KMS-11 (cell line): ENCODE results near the gene INSYN2B.

Experiments used
- H2AFZ ChIP-seq: fragments of 200-600 bp; sonication (generic); 2 replicates; pipeline ENCODE4 v1.6.1; 2016; ENCODE audit warnings: antibody characterized with exemption, mixed run types, low read depth
- H3K27ac ChIP-seq: fragments of 200-600 bp; sonication (generic); 2 replicates; pipeline ENCODE4 v1.6.1; 2016; ENCODE audit warnings: mild to moderate bottlenecking, mixed run types
- H3K27me3 ChIP-seq: fragments of 200-600 bp; sonication (generic); 2 replicates; pipeline ENCODE4 v1.6.1; 2017; ENCODE audit warnings: mild to moderate bottlenecking, low read depth, mixed run types, moderate library complexity; ENCODE audit not compliant: insufficient read depth
- H3K36me3 ChIP-seq: fragments of 200-600 bp; sonication (generic); 2 replicates; pipeline ENCODE4 v1.6.1; 2017; ENCODE audit warnings: mild to moderate bottlenecking, mixed run types; ENCODE audit not compliant: insufficient read depth
- H3K4me1 ChIP-seq: fragments of 200-600 bp; sonication (generic); 2 replicates; pipeline ENCODE4 v1.6.1; 2016; ENCODE audit warnings: mild to moderate bottlenecking, low read depth, mixed run types; ENCODE audit not compliant: poor library complexity, severe bottlenecking
- H3K4me2 ChIP-seq: fragments of 200-600 bp; sonication (generic); 2 replicates; pipeline ENCODE4 v1.7.0; 2016; ENCODE audit warnings: mild to moderate bottlenecking, mixed run types
- H3K4me3 ChIP-seq: fragments of 200-600 bp; sonication (generic); IDR thresholded peaks from 2 replicates; pipeline ENCODE4 v1.6.1; 2017; ENCODE audit warnings: low read depth, low read length, mixed read lengths; ENCODE audit not compliant: insufficient read depth
- H3K79me2 ChIP-seq: fragments of 200-600 bp; sonication (generic); 2 replicates; pipeline ENCODE4 v1.6.1; 2016; ENCODE audit warnings: low read depth, mixed run types; ENCODE audit not compliant: insufficient read depth
- H3K9ac ChIP-seq: fragments of 200-600 bp; sonication (generic); 2 replicates; pipeline ENCODE4 v1.6.1; 2016; ENCODE audit warnings: mild to moderate bottlenecking, mixed run types
- H4K20me1 ChIP-seq: fragments of 200-600 bp; sonication (generic); 2 replicates; pipeline ENCODE4 v1.6.1; 2016; ENCODE audit warnings: mild to moderate bottlenecking, mixed run types; ENCODE audit not compliant: insufficient read depth
- CTCF ChIP-seq: fragments of 200-600 bp; sonication (generic); conservative IDR thresholded peaks from 2 replicates; pipeline ENCODE4 v1.6.1; 2017; ENCODE audit warnings: low read depth, mild to moderate bottlenecking, antibody characterized with exemption, low read length, moderate library complexity, mixed read lengths

INSYN2B gene

GRCh38 chr5:169906745-169907649 is 73.3 kb downstream of the INSYN2B start:
- Histone ChIP-seq H3K79me2 (no peaks in the 10 kb centered on the region), H4K20me1 (no peaks in the 10 kb centered on the region), H2AFZ (no peak overlapping the region), H3K27ac (no peak overlapping the region), H3K27me3 (no peaks in the 10 kb centered on the region), H3K4me1 (no peaks in the 10 kb centered on the region), H3K4me3 (no peak overlapping the region), H3K4me2 (no peak overlapping the region), H3K9ac (no peak overlapping the region), H3K36me3 (no peaks in the 10 kb centered on the region)
- TF ChIP-seq CTCF, result no peak

- Histone ChIP-seq H3K4me3 (no peak overlapping the region), H2AFZ (no peak overlapping the region), H3K79me2 (no peaks in the 10 kb centered on the region), H3K36me3 (no peaks in the 10 kb centered on the region), H3K27ac (no peak overlapping the region), H3K4me1 (no peaks in the 10 kb centered on the region), H4K20me1 (no peaks in the 10 kb centered on the region), H3K9ac (no peak overlapping the region), H3K27me3 (no peaks in the 10 kb centered on the region), H3K4me2 (no peak overlapping the region)
- no peak for TF ChIP-seq CTCF
These were observed 75.3 kb downstream of the INSYN2B start for GRCh38 chr5:169905017-169905416.

GRCh38 chr5:169904508-169904907 is 75.8 kb downstream of the INSYN2B start:
- Histone ChIP-seq H2AFZ (no peak overlapping the region), H3K79me2 (no peaks in the 10 kb centered on the region), H3K27me3 (no peaks in the 10 kb centered on the region), H3K27ac (no peak overlapping the region), H3K4me2 (no peak overlapping the region), H4K20me1 (no peaks in the 10 kb centered on the region), H3K4me3 (no peak overlapping the region), H3K4me1 (no peaks in the 10 kb centered on the region), H3K9ac (no peak overlapping the region), H3K36me3 (no peaks in the 10 kb centered on the region)
- no peak for TF ChIP-seq CTCF

- no peak overlapping the region for H3K4me2 ChIP-seq
- H2AFZ ChIP-seq, result no peak overlapping the region
- H3K79me2 ChIP-seq, result no peaks in the 10 kb centered on the region
- H3K27me3 ChIP-seq, result no peaks in the 10 kb centered on the region
- no peak overlapping the region for H3K27ac ChIP-seq
- H3K9ac ChIP-seq, result no peak overlapping the region
- no peaks in the 10 kb centered on the region for H3K36me3 ChIP-seq
- H3K4me1 ChIP-seq, result no peaks in the 10 kb centered on the region
- no peaks in the 10 kb centered on the region for H4K20me1 ChIP-seq
- TF ChIP-seq CTCF, result no peak
- no peak overlapping the region for H3K4me3 ChIP-seq
These were observed 76.2 kb downstream of the INSYN2B start for GRCh38 chr5:169904059-169904458.
